ENCODE measurements around the gene ZFYVE19.

DNA sequence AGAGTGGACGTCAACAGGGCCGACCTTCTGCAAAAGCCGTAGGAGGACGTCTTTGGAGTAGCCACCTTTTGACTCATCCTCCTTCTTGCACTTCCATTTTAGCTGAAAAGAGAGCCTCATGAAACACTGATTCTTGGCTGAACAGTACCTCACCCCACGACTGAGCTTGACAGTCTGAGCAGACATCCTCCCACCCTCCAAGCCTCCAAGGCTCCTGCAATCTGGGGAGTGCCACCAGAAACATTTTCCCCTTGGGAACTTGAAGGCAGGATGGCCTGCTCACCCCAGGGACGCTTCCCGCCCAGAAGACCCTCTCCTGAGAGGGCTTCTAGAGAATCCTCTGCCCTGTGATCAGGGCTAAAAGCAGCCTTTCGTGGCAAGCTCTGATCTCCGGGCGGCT is 31.9 kb upstream of the ZFYVE19 start:
- TF ChIP-seq, protein P1, sequence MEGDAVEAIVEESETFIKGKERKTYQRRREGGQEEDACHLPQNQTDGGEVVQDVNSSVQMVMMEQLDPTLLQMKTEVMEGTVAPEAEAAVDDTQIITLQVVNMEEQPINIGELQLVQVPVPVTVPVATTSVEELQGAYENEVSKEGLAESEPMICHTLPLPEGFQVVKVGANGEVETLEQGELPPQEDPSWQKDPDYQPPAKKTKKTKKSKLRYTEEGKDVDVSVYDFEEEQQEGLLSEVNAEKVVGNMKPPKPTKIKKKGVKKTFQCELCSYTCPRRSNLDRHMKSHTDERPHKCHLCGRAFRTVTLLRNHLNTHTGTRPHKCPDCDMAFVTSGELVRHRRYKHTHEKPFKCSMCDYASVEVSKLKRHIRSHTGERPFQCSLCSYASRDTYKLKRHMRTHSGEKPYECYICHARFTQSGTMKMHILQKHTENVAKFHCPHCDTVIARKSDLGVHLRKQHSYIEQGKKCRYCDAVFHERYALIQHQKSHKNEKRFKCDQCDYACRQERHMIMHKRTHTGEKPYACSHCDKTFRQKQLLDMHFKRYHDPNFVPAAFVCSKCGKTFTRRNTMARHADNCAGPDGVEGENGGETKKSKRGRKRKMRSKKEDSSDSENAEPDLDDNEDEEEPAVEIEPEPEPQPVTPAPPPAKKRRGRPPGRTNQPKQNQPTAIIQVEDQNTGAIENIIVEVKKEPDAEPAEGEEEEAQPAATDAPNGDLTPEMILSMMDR (IDR thresholded peaks at IDR 0.05), result no peak
- TF ChIP-seq POLR2A (IDR thresholded peaks at IDR 0.05), result no peak
